GM12873 (cell line): ENCODE data around the gene NFIX.

Source experiments
- TF ChIP-seq, protein P1 (sequence below): IDR thresholded peaks from 2 replicates; pipeline ENCODE4 v1.5.1; 2012; ENCODE audit warnings: low read depth, mild to moderate bottlenecking, moderate library complexity, low read length, control low read depth; ENCODE audit not compliant: insufficient read depth; ENCODE audit errors: missing control alignments

Gene NFIX

DNA sequence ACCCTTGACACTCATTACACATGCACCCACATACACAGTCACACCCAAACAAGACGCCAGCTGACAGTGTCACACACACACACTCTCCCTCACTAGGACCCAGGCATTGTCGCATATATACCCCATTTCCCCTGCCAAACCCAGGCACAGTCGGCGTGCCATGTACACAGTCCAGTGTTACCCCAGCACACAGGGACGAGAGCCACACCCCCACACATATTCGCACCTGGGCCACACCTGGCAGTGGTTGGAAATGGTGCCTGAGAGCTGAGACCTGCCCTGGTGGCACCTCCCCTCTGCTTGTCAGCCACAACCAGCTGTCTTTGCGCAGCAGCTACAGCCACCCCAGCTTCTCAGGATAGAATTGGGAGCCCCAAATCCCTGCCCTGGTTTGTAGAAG lies 9.0 kb downstream of the NFIX start:
- TF ChIP-seq, protein P1, sequence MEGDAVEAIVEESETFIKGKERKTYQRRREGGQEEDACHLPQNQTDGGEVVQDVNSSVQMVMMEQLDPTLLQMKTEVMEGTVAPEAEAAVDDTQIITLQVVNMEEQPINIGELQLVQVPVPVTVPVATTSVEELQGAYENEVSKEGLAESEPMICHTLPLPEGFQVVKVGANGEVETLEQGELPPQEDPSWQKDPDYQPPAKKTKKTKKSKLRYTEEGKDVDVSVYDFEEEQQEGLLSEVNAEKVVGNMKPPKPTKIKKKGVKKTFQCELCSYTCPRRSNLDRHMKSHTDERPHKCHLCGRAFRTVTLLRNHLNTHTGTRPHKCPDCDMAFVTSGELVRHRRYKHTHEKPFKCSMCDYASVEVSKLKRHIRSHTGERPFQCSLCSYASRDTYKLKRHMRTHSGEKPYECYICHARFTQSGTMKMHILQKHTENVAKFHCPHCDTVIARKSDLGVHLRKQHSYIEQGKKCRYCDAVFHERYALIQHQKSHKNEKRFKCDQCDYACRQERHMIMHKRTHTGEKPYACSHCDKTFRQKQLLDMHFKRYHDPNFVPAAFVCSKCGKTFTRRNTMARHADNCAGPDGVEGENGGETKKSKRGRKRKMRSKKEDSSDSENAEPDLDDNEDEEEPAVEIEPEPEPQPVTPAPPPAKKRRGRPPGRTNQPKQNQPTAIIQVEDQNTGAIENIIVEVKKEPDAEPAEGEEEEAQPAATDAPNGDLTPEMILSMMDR = no peak

DNA sequence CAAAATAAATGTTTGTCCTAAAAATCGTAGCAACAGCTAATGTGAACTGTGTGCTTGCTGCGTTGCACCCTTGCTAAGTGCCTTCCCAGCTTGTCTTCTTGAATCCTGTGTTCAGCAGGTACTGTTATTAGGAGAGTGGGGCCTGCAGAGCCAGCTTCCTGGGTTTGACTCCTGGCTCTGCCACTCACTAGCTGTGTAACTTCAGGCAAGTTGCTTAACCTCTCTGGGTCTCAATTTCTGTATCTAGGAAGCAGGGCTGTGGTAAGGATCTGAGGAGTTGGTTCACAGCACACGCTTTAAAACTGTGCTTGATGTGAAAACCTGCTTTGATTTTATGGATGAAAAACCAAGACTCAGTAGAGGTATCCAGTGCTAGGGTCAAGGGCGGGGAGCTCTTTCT lies 10.0 kb downstream of the NFIX start:
- TF ChIP-seq, protein P1 = no peak

DNA sequence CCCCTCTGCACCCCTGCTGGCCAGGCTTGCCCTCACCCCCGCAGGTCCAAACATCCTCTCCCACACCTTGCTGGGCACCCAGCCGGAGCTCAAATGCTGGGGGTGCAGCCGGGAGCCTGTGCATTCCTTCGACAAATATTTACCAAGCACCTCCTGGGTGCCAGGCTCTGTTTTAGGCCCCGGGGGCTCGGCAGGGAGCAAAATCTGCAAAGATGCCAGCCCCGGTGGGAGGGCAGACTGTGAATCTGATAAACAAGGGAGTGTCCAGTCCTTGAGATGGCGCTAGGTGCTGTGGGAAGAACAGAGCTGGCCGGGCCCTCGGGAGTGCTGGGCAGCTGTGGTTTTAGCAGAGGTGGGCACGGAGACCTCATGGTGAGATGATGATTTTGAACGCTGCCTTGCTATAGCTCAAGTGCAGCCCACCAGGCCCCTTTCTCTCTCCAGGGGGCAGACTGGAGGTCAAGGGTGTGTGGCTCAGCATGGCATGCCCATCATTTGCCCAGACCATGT lies 10.6 kb downstream of the NFIX start:
- TF ChIP-seq, protein P1 = no peak

DNA sequence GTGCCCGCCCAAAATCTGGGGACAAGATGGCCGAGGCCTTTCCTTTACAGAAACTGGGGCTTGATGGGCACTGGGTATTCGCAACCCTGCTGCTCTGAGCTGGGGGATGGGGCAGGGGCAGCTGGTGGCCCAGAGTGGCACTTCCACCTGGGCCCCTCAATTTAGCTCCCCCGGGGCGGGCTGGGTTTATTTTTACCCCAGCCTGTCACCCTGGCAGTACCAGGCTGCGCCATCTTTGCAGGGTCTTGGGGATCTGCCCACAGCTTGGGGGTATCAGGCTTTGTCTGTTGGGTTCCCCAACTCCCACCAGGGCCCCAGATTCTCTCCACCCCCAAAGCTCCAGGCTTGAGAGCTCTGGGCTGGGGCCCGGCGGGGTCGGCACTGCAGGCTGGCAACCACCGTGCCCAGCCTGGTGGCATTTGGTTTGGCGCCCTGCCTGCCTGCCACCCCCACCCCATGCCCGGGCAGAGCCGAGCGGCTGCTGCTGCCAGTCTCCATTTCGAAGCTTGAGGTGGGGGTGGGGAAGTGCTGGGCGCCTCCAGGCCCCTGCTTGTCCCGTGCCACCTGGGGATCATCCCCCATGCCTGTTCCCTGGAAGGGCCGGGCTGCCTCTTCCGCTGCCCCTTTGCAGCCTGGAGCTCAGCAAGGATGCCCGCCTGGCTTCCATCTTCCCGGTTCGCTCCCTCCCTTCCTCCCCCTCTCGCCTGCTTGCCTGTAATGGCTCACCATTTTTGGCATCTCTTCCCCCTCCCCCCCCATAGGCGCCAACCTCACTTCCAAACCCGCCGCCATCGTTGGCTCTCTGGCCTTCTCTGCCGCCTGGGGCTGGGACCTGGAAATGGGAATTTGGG lies 11.4 kb downstream of the NFIX start:
- TF ChIP-seq, protein P1 = no peak

DNA sequence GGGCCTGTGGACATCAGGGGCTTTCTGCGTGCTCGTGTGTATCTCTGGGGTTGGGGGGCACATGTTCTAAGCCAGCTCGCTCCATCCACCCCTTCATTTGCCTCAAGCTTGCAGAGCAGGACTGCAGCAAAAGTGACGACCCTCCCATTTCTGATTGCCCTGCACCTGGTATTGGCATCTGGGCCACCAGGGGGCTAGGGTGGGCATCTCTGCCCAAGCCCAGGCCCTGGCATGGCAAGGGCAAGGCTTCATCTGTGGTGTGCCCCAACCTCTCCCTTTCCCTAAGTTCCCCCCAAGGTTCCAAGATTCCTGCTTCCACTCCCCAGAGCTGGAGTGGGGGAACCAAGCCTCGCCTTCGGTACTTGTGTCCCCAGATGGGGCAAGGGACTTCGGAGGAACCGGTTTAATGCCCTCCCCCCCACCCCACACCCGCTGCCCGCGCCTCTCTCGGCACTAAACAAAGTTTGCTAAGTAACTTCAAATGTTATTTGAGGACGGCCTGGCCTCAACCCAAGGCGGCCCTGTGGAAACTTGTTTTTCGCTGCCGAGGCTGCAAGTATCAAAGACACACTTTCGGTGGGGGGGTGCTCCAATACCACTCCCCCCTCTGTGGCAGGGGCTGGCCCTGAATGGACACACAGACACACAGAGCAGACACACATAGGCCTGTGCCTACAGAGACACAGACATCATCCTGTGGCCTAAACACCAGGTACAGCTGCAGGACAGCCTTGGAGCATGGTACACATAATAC lies 12.2 kb downstream of the NFIX start:
- TF ChIP-seq, protein P1 = no peak

DNA sequence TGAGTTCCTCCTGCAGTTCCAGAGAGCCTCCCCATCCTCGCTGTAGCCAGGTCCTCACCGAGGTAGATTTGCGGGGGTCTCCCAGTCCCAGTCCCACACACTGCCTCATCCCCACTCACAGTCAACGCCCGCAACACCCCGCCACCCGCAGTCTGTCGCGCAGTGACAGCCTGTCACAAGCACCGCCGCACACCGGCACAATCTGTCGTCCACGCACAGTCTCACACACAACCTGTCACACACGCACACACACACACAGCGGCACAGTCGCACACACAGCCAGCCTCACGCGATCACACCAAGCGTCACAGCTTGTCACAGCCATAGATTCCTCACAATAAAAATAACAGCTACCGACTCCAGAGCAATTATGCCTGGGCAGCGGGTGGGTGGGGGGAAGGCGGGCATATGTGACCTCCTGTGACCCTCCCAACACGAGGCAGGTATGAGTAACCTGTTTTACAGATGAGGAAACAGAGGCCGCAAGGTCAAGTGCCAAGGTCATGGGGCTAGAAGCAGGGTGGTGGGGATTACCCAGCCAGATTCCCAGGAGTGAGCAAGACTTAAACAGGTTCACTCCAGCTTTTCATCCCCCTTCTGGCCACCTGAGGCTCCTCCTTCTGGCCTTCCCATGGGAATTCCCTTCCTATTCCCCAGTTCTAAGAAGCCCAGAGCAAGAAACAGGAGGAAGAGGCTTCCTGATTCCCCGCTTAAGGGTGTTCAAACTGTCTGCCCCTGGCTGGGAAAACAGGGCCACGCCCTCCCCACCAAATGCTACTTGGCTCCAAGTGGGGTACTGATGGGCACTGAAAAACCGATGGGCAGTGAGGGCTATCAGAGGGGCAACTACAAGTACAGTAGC lies 13.9 kb downstream of the NFIX start:
- TF ChIP-seq, protein P1 = no peak
